Stimulated activated CD4-positive, alpha-beta T cell treated with anti-CD3 and anti-CD28 coated beads, Interleukin-12 subunit alpha, Interleukin-12 subunit beta, amount 100 ng/mL, for 24 hours (primary cell): ENCODE results near the gene PACSIN1.

Source experiments
- DNase-seq, 2 experiments: peaks; one replicate each; pipeline ENCODE4 v3.0.0-alpha.2; 2020; ENCODE audit warnings: low read depth in 2 of 2

The PACSIN1 gene

GRCh38 chr6:34514593-34515472, 49.0 kb downstream of the PACSIN1 start:
- no peak for DNase-seq

DNA sequence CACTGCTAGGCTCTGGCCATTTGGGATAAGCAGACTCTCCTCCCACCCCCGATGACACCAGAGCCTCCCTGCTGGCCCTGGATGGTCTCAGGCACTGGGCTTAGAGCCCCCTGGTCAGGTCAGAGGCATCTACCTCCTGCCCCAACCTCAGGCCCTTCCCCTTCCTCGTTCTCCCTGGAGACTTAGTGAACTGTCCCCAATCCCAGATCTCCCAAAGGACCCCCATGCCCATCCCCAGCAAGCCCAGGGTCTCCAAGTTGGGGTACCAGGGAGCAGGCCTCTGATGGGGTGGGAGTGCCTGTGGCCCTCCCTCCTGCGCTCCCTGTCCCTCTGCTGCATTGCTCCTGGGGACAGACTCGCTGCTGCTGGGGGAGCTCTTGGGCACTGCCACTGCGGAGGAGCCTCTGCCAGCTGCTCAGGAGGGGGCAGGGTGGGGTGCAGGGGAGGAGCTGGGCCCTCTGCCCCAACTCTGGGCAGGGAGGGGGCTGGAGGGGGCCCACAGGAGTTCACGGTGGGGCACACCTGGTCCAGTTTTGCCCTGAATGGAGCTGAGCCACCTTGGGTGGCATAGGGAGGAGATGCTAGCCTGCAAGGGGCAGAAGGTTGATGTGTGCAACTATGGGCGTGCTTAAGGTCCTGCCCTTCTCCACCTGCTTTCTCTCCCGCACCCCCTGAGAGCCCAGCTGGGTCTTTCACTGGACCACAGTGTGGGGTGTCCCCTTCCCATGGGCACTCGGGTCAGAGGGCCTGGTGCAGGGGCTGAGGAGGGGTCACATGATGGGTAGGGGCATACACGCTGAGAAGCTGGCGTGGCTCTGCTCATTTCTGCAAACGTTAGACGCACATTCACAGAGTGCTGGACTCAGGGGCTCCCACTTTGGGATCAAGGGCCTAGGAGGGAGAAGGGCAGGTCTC, 49.9 kb downstream of the PACSIN1 start:
- no peak for DNase-seq

DNA sequence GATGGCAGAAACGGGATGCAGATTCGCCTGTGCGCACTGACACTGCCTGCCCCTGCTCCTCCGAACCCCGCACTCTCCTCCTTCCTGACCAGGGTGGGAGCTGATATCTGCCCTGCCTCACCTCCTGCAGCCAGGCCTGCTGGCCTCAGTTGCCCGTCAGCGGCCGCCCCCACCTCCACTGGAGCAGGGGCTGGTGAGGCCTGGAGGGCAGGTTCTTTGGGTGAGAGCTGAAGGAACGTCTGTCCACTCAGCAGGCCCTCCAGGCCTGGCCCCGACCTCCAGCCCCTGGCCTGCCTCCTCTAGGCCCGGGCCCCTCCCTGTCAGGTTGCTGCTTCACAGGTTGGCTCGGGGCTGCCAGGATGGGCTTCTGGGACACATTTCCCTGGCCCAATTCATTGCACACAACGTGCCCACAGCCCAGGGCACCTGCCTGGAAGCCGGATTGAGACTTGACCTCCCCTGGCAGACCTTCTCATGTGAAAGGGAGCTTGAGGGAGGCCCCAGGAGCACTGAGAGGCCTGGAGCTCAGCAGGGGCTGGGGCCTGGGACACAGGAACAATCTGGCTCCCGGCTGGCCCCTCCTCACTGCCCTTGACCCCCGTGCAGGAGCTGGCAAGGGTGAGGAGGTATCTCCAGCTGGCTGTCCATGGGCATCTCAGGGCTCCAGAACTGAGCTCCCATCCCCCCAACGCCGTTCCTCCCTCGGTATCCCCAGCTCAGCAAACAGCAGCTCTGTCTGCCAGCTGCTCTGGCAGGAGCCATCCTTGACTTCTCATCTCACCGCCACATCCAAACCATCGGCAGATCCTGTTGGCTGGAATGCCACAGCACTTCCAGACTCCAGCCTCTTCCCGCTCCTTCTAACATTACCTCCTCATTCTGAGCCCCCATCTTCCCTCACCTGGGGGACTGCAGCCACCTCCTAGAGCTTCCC, 50.8 kb downstream of the PACSIN1 start:
- DNase-seq, result no peak

DNA sequence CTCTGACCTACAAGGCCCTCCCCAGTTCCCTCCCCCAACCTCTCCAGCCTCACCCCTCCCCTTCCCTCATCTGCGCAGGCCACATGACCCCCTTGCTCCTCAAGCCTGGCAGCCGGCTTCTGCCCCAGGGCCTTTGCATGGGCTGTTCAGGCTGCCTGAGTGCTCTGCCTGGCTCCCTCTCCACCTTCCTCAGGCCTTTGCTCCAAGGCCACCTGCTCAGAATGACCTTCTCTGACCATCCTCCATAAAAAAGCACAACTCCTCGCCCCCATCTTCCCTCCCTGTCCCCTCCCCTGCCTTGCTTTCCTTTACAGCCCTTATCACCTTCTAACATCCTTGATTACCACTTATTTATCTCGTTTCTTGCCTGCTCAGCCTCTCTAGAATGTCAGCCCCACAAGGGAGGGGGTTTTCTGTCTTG, 51.6 kb downstream of the PACSIN1 start:
- DNase-seq, result no peak

GRCh38 chr6:34517966-34518365, 52.1 kb downstream of the PACSIN1 start:
- DNase-seq, result no peak

DNA sequence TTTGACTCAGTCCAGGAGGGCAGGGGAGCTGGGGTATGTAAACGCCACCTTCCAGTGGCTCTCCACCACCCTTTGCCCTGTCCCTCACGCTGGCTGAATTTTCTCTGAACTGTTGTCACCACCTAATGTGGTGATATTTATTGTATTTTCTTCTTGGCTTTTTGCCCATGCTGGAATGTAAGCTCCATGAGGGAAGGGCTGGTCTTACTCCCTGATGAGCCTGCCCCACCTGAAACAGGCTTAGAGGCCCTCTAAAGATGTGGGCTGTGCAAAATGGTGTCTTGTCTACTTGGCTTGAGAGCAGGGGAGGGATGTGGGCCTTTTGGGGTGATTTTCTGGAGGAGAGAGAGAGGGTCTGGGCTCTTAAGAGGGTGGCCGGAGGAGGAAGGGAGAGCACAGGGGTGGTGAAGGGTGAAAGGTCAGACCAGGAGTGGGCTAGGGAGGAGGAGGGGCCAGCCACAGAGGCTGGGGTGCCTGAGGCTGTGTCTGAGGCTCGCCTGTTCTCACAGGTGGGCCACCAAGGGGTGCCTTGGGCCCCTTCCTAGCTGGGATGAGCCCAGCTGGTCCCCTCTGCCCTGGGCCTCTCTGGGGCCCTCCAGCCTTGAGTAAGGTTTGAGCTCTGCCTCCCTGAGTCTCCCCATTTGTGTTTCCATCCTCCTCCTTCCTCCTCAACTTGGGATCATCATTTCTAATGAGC, 52.9 kb downstream of the PACSIN1 start:
- DNase-seq, result no peak

- DNase-seq, result no peak
These were observed 54.2 kb downstream of the PACSIN1 start for GRCh38 chr6:34519971-34520644.

DNA sequence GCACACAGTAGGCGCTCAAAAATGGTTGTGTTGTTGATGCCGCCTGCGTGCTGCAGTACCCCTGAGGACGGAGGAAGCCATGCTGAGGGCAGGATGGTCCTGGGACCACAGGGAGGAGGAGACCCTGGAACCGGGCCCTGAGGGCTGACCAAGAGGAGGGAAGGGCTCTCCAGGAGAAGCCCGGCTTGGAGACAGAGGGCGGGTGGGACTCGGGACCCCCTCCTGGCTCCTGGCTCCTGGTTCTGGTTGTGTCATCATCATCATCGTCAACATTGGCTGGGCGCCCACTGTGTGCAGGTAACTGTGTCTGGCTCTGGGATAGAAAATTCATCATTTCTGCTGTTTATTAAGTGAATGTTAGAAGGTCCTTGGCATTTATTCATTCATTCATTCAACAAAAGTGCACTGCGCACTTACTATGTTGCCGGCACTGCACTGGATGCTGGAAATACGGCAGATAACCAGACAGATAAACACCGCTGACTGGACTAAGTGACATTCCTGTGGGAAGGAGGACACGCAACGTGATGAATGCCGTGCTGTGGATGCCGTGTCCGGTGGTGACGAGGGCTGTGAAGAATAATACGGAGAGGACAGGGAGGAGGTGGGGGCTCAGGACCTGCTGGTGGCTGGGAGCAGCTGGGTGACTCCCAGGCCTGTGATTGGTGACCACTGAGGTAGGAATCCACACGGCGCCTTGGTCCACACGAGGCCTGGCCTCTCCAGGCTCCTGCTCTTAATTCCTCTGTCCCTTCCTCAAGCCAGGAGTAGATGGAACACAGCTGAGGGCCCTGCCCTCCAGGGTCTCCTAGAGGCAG, 55.0 kb downstream of the PACSIN1 start:
- no peak for DNase-seq

GRCh38 chr6:34521463-34522285, 55.8 kb downstream of the PACSIN1 start:
- no peak for DNase-seq

- DNase-seq, result no peak
These were observed 56.9 kb downstream of the PACSIN1 start for GRCh38 chr6:34522761-34523160.

DNA sequence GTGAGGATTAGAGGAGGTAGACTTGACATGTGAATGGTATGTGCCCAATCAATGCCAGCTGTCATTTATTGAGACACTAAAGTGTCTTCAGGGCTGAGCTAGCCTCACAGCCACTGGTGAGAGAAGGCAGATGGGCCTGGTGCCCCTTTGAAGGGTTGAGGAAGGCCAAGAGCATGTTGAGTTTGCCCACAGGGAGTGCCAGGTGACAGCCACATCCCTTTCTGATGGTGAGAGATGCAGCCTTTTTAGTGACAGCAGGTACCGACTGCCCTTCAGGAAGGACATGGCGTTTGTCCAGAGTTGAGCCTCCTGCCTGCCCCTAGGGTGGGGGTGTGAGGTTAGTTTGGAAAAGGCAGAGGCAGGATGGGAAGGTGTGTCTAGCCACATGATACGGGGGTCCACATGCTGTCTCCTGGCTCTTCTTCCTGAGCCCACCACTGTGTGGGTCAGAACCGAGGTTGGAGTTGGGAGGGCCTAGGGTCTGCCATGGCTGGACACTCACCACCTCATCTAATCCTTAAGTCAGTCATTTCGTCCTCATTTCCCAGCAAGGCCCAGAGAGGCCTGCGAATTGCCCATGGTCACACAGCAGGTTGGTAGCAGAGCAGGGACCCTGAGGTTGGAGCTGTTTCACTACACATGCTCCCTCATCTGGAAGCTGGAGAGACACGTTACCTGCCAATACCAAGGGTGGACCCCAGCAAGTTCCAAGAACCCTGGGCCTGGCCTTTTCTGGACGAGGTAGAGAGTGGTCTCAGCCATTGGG, 57.7 kb downstream of the PACSIN1 start:
- DNase-seq, result no peak

DNA sequence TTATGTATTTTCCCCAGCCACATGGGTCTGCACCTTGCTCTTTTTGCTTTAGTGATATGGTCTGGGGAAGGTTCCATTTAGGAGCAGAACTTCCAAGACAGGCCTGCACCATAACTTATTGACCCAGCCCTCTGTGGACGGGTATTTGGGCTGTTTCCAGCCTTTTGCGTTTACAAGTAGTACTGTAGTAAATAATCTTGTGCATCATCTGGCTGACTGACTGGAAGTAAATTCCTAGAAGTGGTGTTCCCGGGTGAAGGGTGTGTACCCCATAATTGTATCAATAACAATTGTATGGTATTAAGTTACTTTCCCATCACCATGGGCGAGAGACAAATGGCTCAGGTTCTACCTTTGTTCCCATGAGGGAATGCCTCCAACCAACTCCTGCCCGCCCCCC, 58.6 kb downstream of the PACSIN1 start:
- DNase-seq, result no peak

GRCh38 chr6:34524971-34525370, 59.1 kb downstream of the PACSIN1 start:
- DNase-seq, result no peak

- no peak for DNase-seq
These were observed 59.7 kb downstream of the PACSIN1 start for GRCh38 chr6:34525431-34526175.

DNA sequence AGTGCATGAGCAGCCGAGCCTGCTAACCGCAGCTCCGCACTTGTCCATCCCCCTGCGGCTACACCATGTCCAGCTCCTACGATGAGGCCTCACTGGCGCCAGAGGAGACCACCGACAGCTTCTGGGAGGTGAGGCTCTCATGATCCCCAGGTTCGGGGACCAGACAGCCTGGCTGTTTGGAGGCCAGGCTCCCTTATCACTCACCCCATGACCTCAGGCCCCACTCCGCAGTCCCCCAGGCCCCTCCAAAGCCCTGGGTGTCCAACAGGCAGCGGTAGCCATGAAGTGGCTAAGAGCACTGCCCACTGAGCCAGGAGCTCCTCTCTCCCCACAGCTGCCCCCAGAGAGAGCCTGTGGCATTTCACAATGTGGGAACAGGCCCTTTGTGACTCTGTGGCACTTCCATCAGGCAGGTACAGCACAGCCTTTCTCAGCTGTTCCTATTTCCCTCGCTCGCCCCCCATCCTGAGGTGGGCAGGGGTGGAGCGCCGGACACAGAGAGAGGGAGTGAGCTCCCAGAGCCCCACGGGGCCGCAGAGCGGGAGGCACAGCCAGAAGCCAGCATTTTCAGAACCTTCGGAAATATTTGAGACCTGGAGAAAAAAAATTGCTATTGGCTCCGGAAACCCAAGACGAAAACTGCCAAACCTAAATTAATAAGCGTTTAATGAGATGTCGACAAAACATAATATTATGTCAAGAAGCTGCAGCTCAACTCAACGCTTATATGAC, 60.5 kb downstream of the PACSIN1 start:
- no peak for DNase-seq

GRCh38 chr6:34526992-34527728, 61.3 kb downstream of the PACSIN1 start:
- DNase-seq, result peak; percentile 89 to 97
